ENCODE measurements around the gene WNT1.
A peak's percentile ranks its signal among the peaks of the same experiment; 100 is the strongest.

Gene WNT1

DNA sequence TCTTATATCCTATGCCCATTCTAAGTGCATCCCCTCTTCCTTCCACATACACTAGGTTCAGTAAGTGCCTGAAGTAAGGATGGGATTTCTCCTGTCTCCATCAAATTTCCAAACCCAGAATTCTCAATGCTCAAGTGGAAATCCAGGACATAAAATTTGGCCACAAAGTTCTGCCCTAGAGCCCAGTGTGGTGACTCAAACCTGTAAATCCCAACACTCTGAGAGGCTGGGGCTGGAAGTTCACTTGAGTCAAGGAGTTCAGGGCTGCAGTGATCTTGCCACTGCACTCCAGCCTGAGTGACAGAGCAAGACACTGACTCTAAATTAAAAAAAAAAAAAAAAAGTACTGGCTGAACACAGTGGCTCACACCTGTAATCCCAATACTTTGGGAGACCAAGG lies 16.3 kb upstream of the WNT1 start:
- no peak for DNase-seq

DNA sequence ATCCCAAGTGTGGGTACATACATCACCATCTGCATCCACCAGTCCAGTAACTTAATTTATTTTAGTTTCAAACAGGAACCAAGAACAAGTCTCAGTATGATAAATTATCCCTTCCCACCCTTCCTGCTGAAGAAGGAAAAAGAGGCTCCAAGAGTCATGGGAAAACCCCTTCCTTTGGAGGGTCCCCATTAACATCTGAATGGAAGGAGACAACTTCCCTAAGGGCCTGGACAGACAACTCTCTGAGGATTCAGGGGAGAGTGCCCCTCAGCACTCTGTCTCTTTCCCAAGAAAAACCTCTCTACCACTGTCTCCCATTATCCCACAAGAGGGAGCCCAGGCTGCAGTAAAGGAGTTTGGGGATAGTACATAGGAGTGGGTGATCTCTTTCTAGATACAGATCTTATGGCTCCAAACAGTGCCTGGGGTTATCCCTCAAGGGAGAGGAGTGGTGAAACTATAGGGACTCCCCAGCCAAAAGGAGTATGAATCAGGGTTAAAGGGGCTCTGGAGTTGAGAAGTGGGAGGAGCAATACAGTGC lies 12.8 kb upstream of the WNT1 start:
- DNase-seq = no peak

DNA sequence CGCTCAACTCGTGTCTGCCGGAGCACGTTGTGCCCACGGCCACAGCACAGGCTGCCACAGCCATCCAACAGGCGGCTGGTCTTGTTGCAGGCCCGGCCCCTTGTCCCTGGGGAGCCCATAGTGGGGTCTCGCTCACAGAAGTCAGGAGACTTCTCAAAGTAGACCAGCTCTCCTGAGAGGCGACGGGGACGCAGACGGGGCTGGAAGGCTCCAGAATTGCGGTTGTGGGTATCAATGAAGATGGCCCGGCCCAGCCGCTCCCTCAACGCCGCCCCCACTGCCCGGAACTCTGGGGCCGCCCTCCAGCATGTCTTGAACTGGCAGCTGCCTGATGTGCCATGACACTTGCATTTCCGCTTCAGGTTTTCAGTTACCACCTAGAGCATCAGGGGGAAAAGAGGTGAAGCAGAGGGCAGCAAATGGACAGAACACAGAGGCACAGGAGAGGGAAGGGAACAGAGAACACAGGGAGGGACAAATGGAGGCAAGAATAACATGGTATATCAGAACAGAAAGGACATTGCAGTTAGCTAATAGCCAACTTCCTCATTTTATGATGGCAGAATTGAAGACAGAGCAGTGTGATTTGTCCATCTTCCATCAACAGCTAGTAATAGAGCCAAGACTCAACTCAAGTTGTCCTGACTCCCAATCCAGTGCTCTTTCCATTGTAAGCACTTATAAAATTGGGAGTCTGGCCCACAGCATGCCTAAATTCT lies 11.8 kb upstream of the WNT1 start:
- DNase-seq = no peak

DNA sequence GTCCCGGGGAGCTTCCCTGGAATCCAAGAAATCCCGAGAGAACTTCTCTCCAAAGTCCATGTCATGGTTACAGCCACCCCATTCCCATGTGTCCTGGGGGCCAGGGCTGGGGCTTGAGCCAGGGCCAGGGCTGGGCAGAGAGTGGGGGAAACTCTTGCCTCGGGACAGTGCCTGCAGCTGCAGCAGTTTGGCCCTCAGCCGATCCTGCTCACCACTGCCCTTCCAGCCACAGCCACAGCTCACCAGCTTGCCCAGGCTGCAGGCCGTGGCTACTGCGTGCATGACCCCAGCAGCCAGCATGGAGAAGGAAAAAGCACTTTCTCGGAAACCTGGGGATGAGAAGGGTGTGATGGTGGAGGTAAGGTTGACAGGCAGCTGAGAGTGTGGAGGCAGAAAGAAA lies 10.1 kb upstream of the WNT1 start:
- DNase-seq = no peak

DNA sequence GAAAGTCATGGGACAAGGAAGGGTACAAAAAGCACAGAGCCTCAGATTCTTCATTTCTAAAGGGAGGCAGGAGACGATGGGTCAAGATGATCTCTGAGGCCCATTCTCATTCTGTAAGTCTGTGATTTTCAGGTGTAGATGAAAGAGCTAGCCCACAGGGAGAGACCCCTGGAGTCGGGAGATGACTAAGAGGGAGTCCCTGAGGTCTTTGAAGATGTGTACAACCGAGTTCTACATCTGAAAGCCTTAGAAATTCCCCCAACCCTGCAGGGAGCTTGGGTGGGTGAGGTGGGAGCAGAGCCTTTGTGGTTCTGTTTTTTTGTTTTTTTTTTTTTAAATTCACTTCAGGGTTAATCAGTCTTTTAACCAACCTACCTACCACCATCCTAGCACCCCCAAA lies 9.7 kb upstream of the WNT1 start:
- no peak for DNase-seq

DNA sequence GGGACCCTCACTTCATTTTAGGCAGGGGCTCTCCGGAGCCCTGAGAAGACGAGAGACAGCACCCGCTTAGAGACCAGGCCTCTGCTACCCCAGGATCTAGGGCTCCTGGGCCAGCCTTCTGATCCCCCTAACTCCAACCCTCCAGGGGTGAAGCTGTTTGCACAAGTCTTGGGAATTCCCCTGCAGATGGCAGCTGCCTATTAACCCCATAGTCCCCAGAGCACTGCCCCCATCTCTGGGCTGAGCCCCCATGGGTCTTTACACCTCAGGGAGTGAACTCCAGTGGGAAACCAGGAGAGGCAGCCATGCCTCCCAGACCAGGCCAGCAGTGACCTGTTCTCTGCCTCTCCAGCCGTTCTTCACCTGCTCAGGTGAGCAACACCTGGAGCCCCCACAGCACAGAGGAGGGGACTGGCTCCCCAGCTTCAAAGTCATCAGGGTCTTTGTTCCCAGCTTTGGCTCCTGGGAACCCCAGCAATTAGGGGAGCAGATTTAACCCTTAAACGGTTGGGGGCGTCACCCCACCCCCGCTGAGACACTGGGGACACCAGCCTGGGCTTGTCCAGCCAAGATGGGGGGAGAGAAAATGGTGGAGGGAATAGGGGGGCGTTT lies 8.9 kb upstream of the WNT1 start:
- no peak for DNase-seq

DNA sequence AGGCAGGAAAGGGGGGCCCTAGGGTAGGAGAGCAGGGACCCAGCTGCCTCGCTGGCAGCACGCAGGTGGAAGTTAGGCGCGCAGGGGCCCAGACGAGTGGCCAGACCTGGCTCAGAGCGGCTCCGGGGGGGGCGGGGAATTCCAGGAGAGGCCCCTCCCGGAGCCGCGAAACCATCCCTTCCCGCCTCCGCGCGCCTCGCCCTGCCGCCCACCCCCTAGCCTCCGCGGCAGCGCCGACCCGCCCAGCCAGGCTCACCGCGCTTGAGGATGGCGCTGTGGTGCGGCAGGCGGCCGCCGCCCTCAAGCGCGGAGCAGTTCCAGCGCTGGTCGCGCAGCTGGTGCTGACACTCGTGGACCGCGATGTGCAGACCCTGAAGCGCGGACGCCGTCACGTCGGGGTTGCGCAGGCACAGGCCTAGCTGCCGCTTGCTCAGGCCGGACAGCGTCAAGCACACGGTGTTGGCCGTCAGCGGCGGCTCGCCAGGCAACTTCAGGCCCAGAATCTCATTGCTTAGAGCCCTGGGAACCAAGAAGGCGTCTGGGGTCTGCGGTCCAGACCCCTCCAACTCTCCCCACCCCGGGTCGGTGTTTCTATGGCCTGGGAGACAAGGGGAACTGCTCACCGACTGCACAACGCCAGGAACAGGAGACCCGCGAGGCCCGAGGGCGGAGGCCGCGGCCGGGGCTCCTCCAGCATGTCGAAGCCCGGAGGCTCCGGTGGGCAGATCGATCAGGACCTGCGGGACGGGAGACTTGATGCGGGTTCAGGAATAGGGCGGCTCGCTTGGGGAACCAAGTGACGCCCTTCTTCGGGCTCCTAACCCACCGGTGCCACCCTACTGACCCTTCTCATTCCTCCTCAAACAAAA lies 8.1 kb upstream of the WNT1 start:
- peak; percentile 36 to 37 for DNase-seq

DNA sequence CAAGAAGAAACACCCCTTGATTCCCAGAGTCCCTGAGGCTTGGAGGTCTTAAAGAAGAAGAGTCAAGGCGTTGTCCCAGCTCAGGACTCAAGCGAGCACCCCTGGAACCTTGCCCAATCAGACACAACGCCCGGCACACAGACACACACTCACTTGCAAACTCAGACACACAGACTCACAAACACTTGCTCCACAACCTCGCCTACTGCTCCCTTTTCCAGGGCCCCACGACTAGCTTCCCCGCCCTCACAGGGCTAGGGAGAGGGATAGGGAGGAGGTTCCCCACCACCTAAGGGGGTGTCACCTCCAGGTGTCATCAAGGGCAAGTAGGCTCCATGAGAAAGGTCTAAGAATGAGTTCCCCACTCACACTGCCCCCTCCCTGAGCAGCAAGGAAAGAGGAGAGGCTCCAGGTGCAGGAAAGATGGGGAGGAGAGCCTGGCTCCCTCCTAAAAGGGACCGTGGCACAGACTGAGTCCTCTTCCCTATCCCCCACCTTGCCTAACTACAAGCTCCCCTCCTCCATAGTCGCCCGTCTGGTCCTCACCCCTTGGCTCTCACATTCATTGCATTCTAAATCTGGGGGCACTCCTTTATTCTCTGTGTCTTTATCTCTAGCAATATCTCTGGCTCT lies 7.3 kb upstream of the WNT1 start:
- no peak for DNase-seq

DNA sequence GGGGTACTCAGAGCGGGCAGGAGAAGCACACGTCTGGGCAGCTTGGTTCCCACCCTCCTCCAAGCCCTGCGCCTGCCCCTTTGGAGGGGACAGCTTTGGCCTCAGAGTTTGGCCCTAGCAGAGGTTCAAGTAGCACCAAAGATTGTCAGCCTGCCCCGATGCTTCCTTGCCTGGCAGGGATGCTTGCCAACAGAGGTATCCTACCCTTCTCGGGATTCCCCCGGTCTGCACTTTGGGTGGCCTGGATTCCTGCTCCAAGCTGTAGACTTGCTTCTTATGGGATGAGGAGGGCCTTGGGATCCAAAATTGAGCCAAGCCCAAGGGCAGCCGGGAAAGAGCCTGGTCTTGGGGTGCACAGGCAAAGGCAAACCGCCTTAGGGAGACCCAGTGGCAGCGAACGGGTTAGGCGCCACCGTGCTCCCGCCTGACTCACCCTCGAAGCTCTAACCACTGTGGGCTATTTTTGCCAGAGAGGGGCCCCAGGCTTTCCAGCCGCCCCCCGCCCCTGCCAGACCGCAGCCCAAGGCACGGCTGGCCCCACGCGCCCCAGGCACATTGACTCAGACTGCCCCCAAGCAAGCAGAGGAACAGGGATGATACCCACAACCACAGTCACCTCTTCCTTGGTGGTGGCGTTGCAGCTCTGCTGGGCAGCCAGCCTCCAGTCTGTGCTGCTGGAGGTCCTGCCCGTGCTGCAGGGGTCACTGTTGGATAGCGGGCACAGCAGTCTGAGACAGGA lies 5.7 kb upstream of the WNT1 start:
- peak; percentile 58 to 64 for DNase-seq

DNA sequence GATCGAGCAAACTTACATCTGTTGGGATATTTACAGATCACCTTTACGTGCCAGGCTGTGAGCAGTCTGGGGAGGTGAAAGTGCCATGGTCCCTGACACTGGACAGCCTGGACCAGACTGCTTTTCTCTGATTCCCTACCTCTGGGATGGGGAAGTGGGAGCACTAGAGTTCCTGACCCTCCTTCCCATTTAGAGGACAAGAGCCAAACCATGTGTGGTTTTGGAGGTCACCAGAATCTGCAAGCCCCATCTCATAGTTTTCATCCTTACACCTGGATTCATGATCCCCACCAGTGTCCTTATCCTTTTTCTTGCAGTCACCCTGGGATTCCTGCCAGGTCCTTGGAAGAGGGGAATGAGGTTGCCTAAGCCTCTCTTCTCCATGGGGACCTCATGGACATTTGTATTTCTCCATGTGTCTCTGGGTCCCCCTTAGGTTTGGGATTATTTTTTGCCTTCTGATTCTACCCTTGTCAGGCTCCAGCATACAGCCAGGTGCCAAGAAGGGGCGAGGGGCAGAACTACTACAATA lies 5.1 kb upstream of the WNT1 start:
- no peak for DNase-seq

DNA sequence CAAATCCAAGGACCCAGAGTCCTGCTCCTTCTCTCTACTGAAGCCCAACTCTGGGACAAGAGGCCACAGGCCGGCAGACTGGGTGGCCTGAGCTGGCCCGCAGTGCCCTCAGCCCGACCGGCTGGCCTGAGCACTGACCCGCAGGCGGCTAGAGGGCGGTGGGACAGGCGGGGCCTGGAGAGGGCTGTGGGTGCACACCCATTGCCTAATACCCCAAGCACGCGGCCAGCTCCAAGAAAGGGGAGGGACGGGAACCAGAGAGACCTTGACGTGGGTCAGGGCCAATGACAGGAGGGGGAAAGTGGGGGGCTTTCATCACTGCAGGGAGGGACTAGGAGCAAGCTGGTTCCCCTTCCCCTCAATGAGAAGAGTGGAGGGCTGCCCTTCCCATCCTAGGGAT lies 4.6 kb upstream of the WNT1 start:
- no peak for DNase-seq

DNA sequence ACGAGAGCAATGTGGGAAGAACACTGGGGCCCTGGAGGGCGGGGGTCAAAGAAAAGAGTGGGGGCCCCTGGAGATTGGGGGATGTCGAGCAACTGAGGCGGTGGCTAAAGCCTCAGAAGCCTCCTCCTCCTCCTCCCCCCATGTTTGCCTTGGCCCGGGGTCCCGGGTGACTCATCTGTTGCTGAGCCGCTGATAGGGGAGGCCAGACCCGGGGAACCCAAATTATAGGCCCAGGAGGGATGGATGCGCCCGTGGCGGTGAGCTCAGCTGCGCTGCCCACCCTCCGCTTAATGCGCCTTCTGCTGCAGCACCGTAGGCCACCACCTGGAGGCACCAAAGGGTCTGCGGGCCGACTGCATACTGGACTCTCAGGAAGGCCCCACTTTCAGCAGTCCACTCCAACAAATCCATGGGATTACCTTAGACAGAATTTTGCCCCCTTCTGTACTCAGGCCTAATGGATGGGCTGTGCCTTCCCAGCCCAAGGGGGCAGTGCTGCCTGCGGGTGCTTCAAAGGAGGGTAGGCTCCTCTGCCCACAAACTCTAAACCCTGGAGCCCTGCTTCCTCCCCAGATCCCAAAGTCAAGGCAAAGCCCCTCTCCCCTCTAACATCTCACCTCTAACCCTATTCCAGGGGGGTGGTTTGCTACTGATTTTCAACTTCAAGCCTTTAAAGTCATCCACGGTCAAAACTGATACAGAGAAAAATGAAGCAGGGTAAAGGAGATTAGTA lies 4.0 kb upstream of the WNT1 start:
- DNase-seq = peak; percentile 47 to 57

DNA sequence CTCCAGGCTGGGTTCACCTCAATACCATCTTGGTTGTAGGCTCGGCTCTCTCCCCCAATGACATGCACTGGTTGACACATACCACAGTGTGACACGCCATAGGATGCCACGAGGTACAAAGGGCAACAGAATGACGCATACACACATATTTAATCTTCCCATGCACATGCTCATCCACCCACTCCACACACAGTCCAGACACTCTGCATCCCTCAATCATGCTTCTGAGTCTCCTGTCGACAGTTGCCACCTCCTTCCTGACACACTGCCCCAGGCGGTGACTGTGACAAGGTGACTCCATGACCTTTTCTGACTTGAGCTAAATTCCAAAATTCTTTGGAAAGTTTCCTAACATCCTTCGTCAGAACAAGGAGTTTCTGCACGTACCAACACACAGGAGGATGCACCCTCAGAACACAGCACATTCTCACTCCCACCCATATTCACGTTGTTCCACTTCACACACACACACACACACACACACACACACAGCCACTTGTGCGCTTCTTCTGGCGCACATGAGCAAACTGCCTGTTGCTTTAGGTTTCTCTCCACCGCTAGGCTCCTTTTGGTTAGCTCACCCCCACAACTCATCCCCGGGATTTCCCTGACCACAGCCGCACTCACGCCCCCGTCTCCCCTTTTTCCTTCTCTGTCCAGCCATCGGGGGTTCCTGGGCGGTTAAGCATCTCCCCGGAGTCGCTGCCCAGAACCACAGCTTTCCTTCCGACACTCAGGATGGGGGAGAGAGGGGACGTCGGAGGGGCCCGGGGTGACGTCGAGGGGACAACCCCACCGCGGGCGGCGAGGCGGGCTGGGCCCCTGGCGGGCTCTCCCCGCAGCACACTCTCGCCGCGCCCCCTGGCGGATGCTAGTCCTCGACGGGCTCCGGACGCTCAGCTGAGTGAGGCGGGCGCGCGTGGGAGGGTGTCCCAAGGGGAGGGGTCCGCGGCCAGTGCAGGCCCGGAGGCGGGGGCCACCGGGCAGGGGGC lies 536 bp upstream of the WNT1 start:
- DNase-seq = peak; percentile 88 to 90

DNA sequence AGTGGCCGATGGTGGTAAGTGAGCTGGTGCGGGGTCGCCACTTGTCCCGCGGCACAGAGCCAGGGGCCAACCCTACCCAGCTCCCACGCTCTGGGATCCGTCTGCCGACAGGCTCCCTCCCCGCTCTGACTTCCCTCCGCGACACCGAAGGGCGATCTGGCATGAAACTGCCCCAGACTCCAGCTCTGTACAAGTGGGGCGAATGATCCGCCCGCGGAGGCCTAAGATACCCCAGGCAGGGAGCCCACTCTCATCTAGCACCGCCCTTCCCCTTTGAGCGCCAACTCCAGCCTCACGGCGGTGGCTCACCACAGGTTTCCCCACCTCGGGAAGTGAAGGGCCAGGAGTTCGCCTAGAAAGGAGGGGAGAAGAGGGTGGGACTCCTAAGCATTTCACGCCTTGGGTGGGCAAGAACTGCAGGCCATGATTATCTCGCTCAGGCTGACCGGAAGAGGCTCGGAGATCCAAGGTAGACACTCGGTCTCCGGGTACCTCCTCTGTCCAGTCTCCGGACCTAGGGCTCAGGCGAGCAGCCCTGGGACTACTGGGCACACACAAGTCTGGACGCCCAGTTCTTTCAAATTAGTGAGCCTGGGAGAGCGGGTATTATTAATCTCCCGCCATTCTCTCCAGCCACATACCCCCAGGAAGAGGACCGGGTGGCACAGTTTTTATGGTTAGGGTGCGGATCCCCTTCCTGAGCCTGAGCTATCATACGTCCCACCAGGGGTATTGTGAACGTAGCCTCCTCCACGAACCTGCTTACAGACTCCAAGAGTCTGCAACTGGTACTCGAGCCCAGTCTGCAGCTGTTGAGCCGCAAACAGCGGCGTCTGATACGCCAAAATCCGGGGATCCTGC lies 849 bp downstream of the WNT1 start:
- DNase-seq = peak in 1 of 2 experiments; percentile 29

DNA sequence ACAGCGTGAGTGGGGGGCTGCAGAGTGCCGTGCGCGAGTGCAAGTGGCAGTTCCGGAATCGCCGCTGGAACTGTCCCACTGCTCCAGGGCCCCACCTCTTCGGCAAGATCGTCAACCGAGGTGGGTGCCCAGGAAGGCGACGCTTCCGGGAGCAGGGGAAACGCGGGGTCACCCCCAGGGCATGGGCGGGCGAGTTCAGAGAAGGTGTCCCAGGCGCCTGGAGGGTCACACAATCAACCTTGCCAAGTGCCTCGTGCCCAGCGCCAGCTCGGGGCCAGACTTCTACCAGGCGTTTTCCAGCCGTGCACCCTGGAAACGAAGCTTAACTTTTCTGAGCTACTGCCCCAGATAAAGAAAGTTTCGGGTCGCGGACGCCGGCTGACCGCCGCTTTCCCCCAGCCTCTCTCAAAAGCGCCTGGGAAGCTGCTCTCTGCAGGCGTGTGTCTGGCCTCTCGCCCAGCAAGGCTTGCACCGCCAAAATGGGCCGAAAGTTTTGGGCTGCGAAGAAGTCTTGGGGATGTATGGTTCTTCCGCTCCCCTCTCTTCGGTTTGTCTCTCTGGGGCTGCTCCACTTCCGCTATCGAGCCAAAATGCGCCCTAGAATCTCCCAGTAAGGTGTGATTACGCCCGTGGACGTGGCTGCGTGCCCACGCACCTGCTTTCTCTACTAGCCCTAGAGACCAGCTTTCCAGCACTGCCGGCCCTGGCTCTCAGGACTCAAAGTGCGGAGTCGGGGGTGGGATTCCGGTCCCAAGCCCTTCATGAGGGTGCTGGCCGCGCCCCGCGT lies 1.7 kb downstream of the WNT1 start:
- DNase-seq = peak in 1 of 2 experiments; percentile 34

DNA sequence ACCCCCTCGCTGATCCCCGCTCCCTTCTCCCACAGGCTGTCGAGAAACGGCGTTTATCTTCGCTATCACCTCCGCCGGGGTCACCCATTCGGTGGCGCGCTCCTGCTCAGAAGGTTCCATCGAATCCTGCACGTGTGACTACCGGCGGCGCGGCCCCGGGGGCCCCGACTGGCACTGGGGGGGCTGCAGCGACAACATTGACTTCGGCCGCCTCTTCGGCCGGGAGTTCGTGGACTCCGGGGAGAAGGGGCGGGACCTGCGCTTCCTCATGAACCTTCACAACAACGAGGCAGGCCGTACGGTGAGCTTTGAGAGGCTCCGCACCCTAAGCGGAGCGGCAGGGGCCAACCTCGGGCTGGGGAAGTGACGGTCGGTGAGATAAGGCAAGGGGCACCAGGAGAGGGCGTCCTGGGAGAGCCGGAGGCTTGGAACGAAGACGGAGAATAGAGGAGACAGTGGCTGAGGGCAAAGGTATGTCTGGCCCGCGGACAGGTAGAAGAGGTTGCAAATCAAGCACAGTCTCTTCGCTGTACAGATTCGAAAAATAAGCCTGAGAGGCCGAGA lies 2.3 kb downstream of the WNT1 start:
- DNase-seq = peak; percentile 37 to 51

DNA sequence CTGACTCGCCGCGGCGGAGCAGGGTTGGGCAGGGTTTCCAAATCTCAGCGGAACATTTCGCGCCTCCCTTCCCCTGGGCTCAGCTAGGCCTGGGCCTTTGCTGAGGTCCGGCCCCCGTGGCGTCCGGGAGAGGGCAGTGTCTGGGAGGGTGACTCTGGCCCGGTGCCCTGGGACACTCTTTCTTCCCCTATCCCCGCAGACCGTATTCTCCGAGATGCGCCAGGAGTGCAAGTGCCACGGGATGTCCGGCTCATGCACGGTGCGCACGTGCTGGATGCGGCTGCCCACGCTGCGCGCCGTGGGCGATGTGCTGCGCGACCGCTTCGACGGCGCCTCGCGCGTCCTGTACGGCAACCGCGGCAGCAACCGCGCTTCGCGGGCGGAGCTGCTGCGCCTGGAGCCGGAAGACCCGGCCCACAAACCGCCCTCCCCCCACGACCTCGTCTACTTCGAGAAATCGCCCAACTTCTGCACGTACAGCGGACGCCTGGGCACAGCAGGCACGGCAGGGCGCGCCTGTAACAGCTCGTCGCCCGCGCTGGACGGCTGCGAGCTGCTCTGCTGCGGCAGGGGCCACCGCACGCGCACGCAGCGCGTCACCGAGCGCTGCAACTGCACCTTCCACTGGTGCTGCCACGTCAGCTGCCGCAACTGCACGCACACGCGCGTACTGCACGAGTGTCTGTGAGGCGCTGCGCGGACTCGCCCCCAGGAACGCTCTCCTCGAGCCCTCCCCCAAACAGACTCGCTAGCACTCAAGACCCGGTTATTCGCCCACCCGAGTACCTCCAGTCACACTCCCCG lies 3.0 kb downstream of the WNT1 start:
- DNase-seq = peak; percentile 28 to 39

All from activated CD4-positive, alpha-beta T cell treated with anti-CD3 and anti-CD28 coated beads, Interleukin-2, amount 50 U/mL, for 48 hours (primary cell).